MCF 10A (cell line): Measurements from ENCODE around the gene AP5S1. TPM values are rescaled to one million over a fixed set of nuclear protein-coding genes. Genes with fewer than 3 reads are reported as not detected.
A peak's percentile ranks its signal among the peaks of the same experiment; 100 is the strongest.

Experiments used
- BruUV-seq: library from RNA; stranded (reverse); fragments of 400-500 nt; replicated peaks from 2 replicates; lab custom pipeline; 2021; lab: Mats Ljungman, UMichigan
- CTCF ChIA-PET: fragments of 300-600 bp; sonication (Branson Sonifier 250); formaldehyde crosslinking; extraction: SDS; loops from one replicate; lab custom pipeline; 2021; ENCODE audit warnings: antibody characterized with exemption, inconsistent platforms; lab: Yijun Ruan, JAX
- POLR2A ChIA-PET: fragments of 300-600, 350-650 bp; sonication (Branson Sonifier 250); formaldehyde crosslinking; extraction: SDS; loops from one replicate; lab custom pipeline; 2020; ENCODE audit warnings: antibody characterized with exemption, inconsistent platforms; lab: Yijun Ruan, JAX
- DNase-seq: peaks from one replicate; pipeline ENCODE4 v3.0.0-alpha.2; 2018; ENCODE audit not compliant: unreplicated experiment
- H3K27ac Mint-ChIP-seq: one replicate; pipeline ENCODE4 v1.8.0; 2022; ENCODE audit warnings: mild to moderate bottlenecking, low read depth, mixed read lengths; ENCODE audit not compliant: unreplicated experiment
- H3K27me3 Mint-ChIP-seq: one replicate; pipeline ENCODE4 v1.8.0; 2022; ENCODE audit warnings: mixed read lengths; ENCODE audit not compliant: insufficient read depth, unreplicated experiment
- H3K36me3 Mint-ChIP-seq: one replicate; pipeline ENCODE4 v1.8.0; 2022; ENCODE audit warnings: mild to moderate bottlenecking, moderate library complexity, mixed read lengths; ENCODE audit not compliant: insufficient read depth, unreplicated experiment
- H3K4me1 Mint-ChIP-seq: one replicate; pipeline ENCODE4 v1.8.0; 2022; ENCODE audit warnings: mixed read lengths; ENCODE audit not compliant: insufficient read depth, unreplicated experiment
- H3K4me3 Mint-ChIP-seq: one replicate; pipeline ENCODE4 v1.8.0; 2022; ENCODE audit warnings: mild to moderate bottlenecking, moderate library complexity, mixed read lengths; ENCODE audit not compliant: unreplicated experiment
- H3K9me3 Mint-ChIP-seq: one replicate; pipeline ENCODE4 v1.8.0; 2022; ENCODE audit warnings: mixed read lengths; ENCODE audit not compliant: unreplicated experiment
- intact Hi-C: fragments of 100-400 bp; cut with micrococcal nuclease; formaldehyde crosslinking; loops from 2 replicates; pipeline ENCODE4 v1.14.1; 2022
- total RNA-seq: library from RNA; stranded (reverse); gene quantifications from 2 replicates; pipeline ENCODE4 v1.2.3, GENCODE V29; 2022
- TF ChIP-seq, protein P1 (sequence below): fragments of 200-600 bp; IDR thresholded peaks from one replicate; pipeline ENCODE4 v1.8.0; 2022; ENCODE audit warnings: antibody characterized with exemption, mild to moderate bottlenecking; ENCODE audit not compliant: unreplicated experiment

The AP5S1 gene
- total RNA-seq, 1 experiment from 2014 or later, result 19.2 TPM

DNA sequence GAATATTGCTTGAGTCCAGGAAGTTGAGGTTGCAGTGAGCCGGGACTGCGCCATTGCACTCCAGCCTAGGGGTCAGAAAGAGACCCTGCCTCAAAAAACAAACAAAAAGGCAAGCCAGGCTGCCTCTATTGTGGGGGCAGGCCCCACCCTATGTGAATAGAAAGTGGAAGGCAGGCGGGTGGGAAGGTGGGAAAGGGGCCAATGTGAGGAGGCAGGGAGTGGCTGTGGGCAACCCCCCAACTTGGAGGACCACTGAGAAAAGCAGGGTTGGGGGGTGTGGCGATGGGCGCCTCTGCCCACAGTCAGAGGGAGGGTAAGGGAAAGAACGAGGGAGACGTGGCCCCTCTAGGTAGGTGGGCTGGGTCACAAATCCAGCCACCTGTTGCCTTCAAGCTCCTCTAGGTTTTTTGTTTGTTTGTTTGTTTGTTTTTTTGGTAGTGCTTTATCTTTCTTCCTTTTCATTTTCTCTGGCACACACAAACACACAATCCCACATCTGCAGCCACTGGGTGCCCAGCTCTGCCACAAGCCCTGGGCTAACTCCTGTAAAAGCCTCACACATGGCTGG is 5.3 kb upstream of the AP5S1 start:
- CTCF ChIA-PET, result interaction anchor here (0.6 to 10.7 kb wide), 4 partner anchors 15 to 39 kb away, joined by 3 to 231 read pairs (median 9); partner anchors contain the start of genes CENPB and SPEF1
- DNase-seq, result no peak
- H3K4me1 Mint-ChIP-seq, result peaks cover 35% of the 10 kb centered on the region
- POLR2A ChIA-PET, result interaction anchor here (1.1 to 1.3 kb wide), 3 partner anchors 30 to 117 kb away, joined by 3 to 5 read pairs (median 4); partner anchors contain the start of gene ADISSP
- no TSS peak for BruUV-seq
- peaks cover 16% of the 10 kb centered on the region for H3K36me3 Mint-ChIP-seq
- no peaks in the 10 kb centered on the region for H3K9me3 Mint-ChIP-seq
- H3K27me3 Mint-ChIP-seq, result no peaks in the 10 kb centered on the region
- TF ChIP-seq, protein P1, sequence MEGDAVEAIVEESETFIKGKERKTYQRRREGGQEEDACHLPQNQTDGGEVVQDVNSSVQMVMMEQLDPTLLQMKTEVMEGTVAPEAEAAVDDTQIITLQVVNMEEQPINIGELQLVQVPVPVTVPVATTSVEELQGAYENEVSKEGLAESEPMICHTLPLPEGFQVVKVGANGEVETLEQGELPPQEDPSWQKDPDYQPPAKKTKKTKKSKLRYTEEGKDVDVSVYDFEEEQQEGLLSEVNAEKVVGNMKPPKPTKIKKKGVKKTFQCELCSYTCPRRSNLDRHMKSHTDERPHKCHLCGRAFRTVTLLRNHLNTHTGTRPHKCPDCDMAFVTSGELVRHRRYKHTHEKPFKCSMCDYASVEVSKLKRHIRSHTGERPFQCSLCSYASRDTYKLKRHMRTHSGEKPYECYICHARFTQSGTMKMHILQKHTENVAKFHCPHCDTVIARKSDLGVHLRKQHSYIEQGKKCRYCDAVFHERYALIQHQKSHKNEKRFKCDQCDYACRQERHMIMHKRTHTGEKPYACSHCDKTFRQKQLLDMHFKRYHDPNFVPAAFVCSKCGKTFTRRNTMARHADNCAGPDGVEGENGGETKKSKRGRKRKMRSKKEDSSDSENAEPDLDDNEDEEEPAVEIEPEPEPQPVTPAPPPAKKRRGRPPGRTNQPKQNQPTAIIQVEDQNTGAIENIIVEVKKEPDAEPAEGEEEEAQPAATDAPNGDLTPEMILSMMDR, result no peak
- intact Hi-C loops, result no loop called here
- H3K4me3 Mint-ChIP-seq, result no peak overlapping the region
- H3K27ac Mint-ChIP-seq, result no peak overlapping the region

DNA sequence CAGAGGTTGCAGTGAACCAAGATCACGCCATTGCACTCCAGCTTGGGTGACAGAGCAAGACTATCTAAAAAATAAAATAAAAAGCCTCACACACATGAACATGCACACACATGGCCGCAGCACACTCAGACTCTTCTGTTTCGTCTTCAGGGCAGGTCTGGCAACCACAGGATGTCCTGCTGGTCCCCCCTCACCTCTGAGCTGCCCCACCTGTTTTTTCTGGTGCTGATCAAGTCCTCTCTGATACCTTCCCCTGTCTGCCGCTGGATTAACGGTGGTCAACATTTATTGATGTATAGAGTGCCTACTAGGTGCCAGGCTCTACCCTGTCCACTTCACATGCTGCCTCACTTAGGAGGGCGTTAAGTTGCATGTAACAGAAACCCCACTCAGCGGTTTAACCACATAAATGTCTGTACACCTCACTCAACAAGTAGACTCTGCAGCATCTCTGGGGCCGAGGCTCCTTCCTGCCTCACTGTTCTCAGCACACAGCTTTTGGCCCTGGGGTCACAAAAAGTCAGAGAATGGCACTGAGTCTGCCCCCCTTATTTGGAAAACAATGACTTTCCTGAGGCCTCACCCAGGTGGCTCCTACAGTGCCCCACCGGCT is 4.5 kb upstream of the AP5S1 start:
- POLR2A ChIA-PET, result interaction anchor here (0.7 kb wide), 1 partner anchor 30 kb away, joined by 3 read pairs; no protein-coding TSS in a partner anchor

DNA sequence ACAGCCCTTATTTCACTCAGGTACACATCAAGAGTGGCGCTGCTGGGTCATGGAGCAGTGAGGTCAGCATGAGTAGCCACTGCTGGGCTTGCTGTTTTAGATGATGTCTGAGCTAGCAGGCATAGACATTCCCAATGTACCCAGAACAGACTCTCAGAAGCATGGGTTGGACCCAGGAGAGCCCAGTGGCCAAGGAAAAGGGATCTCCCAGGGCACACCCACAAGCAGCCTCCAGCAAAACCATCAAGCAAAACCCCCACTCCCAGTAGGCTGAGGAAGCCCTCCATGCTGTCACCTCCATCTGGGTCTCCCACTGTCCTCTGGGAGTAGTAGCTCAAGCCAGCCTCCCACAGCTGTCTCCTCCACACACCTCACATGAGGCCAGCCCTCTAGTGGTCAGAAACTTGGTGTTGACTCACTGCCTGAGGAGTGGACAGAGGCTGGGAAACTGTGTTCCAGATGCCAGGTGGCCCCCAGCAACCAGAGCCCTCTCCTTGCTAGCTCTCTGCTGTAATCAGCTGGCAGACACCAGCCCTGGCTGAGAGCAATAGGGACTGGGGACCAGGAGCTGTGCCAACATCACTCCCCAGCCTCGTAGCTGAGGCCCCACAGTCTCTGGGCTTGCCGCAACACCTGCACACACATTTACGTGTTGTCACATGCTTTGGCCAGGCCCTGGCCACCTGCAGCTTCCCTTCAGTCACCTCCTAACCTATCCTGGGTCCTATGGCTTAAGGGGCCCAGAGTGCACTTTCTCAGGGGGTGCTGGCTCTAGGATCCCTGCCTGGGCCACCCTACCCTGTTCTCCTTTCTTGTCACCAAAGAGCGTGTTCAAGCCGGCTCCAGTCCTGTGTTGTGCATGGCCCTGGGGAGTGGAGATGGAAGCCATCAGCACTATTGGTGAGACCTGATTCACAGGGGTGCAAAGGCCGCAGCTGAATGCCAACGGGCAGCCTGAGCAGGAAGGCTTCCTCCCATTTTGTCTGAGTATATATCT is 1.9 kb upstream of the AP5S1 start:
- Mint-ChIP-seq H3K4me3 (no peak overlapping the region), H3K36me3 (peaks cover 8% of the 10 kb centered on the region), H3K9me3 (no peaks in the 10 kb centered on the region), H3K27me3 (no peaks in the 10 kb centered on the region), H3K4me1 (peaks cover 19% of the 10 kb centered on the region), H3K27ac (peak overlapping the region; percentile 63)
- intact Hi-C loops, result no loop called here
- BruUV-seq, result no TSS peak
- DNase-seq, result peak; percentile 94
- CTCF ChIA-PET, result interaction anchor here (0.5 to 10.7 kb wide), 27 partner anchors 8 to 357 kb away, joined by 3 to 231 read pairs (median 4); partner anchors contain the start of genes ADISSP, CDC25B, CENPB and SPEF1
- TF ChIP-seq, protein P1, result peak; percentile 55
- POLR2A ChIA-PET, result interaction anchor here (0.7 to 4.1 kb wide), 8 partner anchors 20 to 208 kb away, joined by 3 to 56 read pairs (median 8); partner anchors contain the start of genes ADISSP, CDC25B and MAVS

More for the DNA sequence above, 4.5 kb upstream of the AP5S1 start:
- DNase-seq, result no peak
- CTCF ChIA-PET, result interaction anchor here (0.5 to 10.7 kb wide), 3 partner anchors 13 to 381 kb away, joined by 4 to 231 read pairs (median 5); partner anchors contain the start of genes CENPB and SPEF1
- H3K27me3 Mint-ChIP-seq, result no peaks in the 10 kb centered on the region
- H3K36me3 Mint-ChIP-seq, result peaks cover 12% of the 10 kb centered on the region
- peaks cover 35% of the 10 kb centered on the region for H3K4me1 Mint-ChIP-seq
- intact Hi-C loops, result no loop called here
- no TSS peak for BruUV-seq
- TF ChIP-seq, protein P1, result no peak
- no peaks in the 10 kb centered on the region for H3K9me3 Mint-ChIP-seq
- H3K4me3 Mint-ChIP-seq, result no peak overlapping the region
- H3K27ac Mint-ChIP-seq, result no peak overlapping the region
